B cell (primary cell): ENCODE results near the gene SLC44A1.

Source experiments
- CTCF ChIP-seq: fragments of 200-600 bp; IDR thresholded peaks from one replicate; pipeline ENCODE4 v1.8.0; 2022; ENCODE audit warnings: antibody characterized with exemption, mild to moderate bottlenecking
- EZH2 ChIP-seq: IDR thresholded peaks from 2 replicates; pipeline ENCODE4 v1.6.1; 2012; ENCODE audit warnings: borderline replicate concordance, low read depth, mild to moderate bottlenecking, moderate library complexity, low read length; ENCODE audit not compliant: insufficient read depth, poor library complexity, severe bottlenecking

DNA sequence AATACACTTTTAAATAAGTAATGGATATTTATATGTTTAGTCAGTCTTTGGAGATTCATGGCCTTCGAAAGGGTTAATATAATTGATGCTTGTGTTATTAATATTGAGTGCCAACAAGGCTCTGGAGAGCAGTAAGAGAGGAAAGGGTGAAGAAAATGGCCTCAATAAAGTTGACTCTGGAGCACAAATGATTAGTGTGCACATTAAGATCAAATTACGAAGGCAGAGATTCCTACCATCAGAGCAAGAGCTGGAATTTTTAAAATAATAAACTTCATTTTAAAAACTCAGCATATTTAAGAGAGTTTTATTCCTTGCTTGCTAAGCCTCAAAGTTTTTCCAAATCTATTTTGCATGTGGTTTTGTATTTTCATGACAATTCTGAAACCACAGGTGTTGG, 14.8 kb downstream of the SLC44A1 start:
- TF ChIP-seq CTCF (no peak), EZH2 (no peak)
